Stomach (tissue), 4 donors: Measurements from ENCODE around the gene CDC14B.

Experiments used
- CTCF ChIP-seq, 7 experiments: fragments of 450-650 bp in 4 of 7; fragments of 200-600 bp in 3 of 7; sonication (generic) in 3 of 7; IDR thresholded peaks; one replicate each; pipeline ENCODE4 v1.5.1; 2016 to 2019; ENCODE audit warnings: antibody characterized with exemption in 7 of 7, control low read depth in 2 of 7, mild to moderate bottlenecking in 1 of 7
- EP300 ChIP-seq: sonication (generic); formaldehyde crosslinking; IDR thresholded peaks from one replicate; pipeline ENCODE4 v1.6.1; 2017; ENCODE audit warnings: antibody characterized with exemption
- POLR2A ChIP-seq, 4 donors: fragments of 450-650 bp; IDR thresholded peaks; one replicate each; pipeline ENCODE4 v1.6.1; 2016; ENCODE audit warnings: antibody characterized with exemption in 4 of 4, control low read depth in 2 of 4, mild to moderate bottlenecking in 1 of 4, moderate library complexity in 1 of 4
- POLR2AphosphoS5 ChIP-seq, 3 donors: sonication (generic); formaldehyde crosslinking; IDR thresholded peaks; one replicate each; pipeline ENCODE4 v1.6.1; 2016; ENCODE audit warnings: antibody characterized with exemption in 3 of 3

- TF ChIP-seq CTCF (IDR thresholded peaks at IDR 0.05), result no peak
- no peak for TF ChIP-seq POLR2A (IDR thresholded peaks at IDR 0.05)
- no peak for TF ChIP-seq EP300
- TF ChIP-seq POLR2AphosphoS5 (IDR thresholded peaks at IDR 0.05), result no peak
Observed at GRCh38 chr9:96459268-96460007, 160.2 kb downstream of the CDC14B start.
